ENCODE data around the gene TUBB.
"Not testable (repeated sequence)": the region's sequence is repeated elsewhere in the genome, so short reads cannot be mapped to it uniquely, and the experiment has no call there.

TUBB gene

GRCh38 chr6:30738532-30738931 lies 18.4 kb downstream of the TUBB start:
- FAIRE-seq (no peak), DNase-seq (ENCODE audit: low spot score) (no peak)

GRCh38 chr6:30740540-30740870 lies 20.4 kb downstream of the TUBB start:
- DNase-seq (ENCODE audit: low spot score): no peak
- FAIRE-seq: no peak

GRCh38 chr6:30741063-30741779 lies 21.1 kb downstream of the TUBB start:
- DNase-seq (ENCODE audit: low spot score) (no peak), FAIRE-seq (no peak)

GRCh38 chr6:30741789-30742315 lies 21.7 kb downstream of the TUBB start:
- FAIRE-seq (no peak), DNase-seq (ENCODE audit: low spot score) (no peak)

GRCh38 chr6:30742316-30743098 lies 22.4 kb downstream of the TUBB start, which contains the start of gene FLOT1:
Gene FLOT1 (minus strand): TSS chr6:30742687. CDS start chr6:30742189, 498 bp downstream.
- DNase-seq (ENCODE audit: low spot score): peak; percentile 94
- peak; percentile 17 for FAIRE-seq

- no peak for DNase-seq (ENCODE audit: low spot score)
- no peak for FAIRE-seq
These were observed 23.2 kb downstream of the TUBB start for GRCh38 chr6:30743099-30744053.

GRCh38 chr6:30744054-30744805 lies 24.1 kb downstream of the TUBB start, which contains the start of gene IER3:
Gene IER3 (minus strand): TSS chr6:30744547. CDS start chr6:30744518, 29 bp downstream.
- FAIRE-seq (no peak), DNase-seq (ENCODE audit: low spot score) (peak; percentile 87)

GRCh38 chr6:30747300-30747687 lies 27.1 kb downstream of the TUBB start:
- FAIRE-seq (no peak), DNase-seq (ENCODE audit: low spot score) (no peak)

GRCh38 chr6:30747902-30748769 lies 28.0 kb downstream of the TUBB start:
- no peak for DNase-seq (ENCODE audit: low spot score)
- FAIRE-seq: no peak

GRCh38 chr6:30748851-30749540 lies 28.8 kb downstream of the TUBB start:
- no peak for DNase-seq (ENCODE audit: low spot score)
- no peak for FAIRE-seq

- DNase-seq (ENCODE audit: low spot score) (no peak), FAIRE-seq (no peak)
These were observed 29.6 kb downstream of the TUBB start for GRCh38 chr6:30749554-30750378.

GRCh38 chr6:30750379-30750668 lies 30.2 kb downstream of the TUBB start:
- DNase-seq (ENCODE audit: low spot score) (no peak), FAIRE-seq (no peak)

GRCh38 chr6:30752157-30752927 lies 32.2 kb downstream of the TUBB start:
- no peak for FAIRE-seq
- peak; percentile 93 for DNase-seq (ENCODE audit: low spot score)

- DNase-seq (ENCODE audit: low spot score) (no peak), FAIRE-seq (no peak)
These were observed 34.5 kb downstream of the TUBB start for GRCh38 chr6:30754631-30755030.

GRCh38 chr6:30756405-30757003 lies 36.4 kb downstream of the TUBB start:
- not testable (repeated sequence) for DNase-seq (ENCODE audit: low spot score); FAIRE-seq

- FAIRE-seq (no peak), DNase-seq (ENCODE audit: low spot score) (no peak)
These were observed 37.2 kb downstream of the TUBB start for GRCh38 chr6:30757261-30757904.

All from urothelium cell line (cell line).